ENCODE results near the gene BEND3. TPM values are rescaled to one million over a fixed set of nuclear protein-coding genes. Genes with fewer than 3 reads are reported as not detected.
"Not testable (repeated sequence)": the region's sequence is repeated elsewhere in the genome, so short reads cannot be mapped to it uniquely, and the experiment has no call there.

BEND3 gene
- total RNA-seq, 2 experiments from 2014 or later = 5.8 to 6.3 TPM

DNA sequence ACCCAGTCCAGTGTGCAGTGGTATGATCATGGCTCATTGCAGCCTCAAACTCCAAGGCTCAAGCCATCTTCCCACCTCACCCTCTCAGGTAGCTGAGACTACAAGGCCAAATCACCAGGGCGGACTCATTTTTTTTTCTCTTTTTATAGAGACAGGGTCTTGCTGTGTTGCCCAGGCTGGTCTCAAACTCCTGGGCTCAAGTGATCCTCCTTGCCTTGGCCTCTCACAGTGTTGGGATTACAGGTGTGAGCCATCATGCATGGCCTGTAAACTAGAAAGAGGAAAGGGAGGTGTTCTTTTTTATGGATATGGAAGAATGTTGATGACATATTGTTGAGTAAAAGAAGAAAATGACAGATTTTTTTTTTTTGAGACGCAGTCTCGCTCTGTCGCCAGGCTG is 5.1 kb upstream of the BEND3 start:
- intact Hi-C loops (cut with micrococcal nuclease) = no loop called here
- Mint-ChIP-seq H3K27me3 (peaks cover 7% of the 10 kb centered on the region), H3K27ac (no peak overlapping the region), H3K4me1 (ENCODE audit: low read depth) (peaks cover 13% of the 10 kb centered on the region), H3K36me3 (ENCODE audit: low read depth) (no peaks in the 10 kb centered on the region), H3K9me3 (no peaks in the 10 kb centered on the region), H3K4me3 (no peak overlapping the region)
- no peak for ATAC-seq
- no peak for DNase-seq
- ChIA-PET POLR2A (no interaction called here), CTCF (no interaction called here)
- TF ChIP-seq, protein P1, sequence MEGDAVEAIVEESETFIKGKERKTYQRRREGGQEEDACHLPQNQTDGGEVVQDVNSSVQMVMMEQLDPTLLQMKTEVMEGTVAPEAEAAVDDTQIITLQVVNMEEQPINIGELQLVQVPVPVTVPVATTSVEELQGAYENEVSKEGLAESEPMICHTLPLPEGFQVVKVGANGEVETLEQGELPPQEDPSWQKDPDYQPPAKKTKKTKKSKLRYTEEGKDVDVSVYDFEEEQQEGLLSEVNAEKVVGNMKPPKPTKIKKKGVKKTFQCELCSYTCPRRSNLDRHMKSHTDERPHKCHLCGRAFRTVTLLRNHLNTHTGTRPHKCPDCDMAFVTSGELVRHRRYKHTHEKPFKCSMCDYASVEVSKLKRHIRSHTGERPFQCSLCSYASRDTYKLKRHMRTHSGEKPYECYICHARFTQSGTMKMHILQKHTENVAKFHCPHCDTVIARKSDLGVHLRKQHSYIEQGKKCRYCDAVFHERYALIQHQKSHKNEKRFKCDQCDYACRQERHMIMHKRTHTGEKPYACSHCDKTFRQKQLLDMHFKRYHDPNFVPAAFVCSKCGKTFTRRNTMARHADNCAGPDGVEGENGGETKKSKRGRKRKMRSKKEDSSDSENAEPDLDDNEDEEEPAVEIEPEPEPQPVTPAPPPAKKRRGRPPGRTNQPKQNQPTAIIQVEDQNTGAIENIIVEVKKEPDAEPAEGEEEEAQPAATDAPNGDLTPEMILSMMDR (IDR thresholded peaks at IDR 0.05) = no peak

DNA sequence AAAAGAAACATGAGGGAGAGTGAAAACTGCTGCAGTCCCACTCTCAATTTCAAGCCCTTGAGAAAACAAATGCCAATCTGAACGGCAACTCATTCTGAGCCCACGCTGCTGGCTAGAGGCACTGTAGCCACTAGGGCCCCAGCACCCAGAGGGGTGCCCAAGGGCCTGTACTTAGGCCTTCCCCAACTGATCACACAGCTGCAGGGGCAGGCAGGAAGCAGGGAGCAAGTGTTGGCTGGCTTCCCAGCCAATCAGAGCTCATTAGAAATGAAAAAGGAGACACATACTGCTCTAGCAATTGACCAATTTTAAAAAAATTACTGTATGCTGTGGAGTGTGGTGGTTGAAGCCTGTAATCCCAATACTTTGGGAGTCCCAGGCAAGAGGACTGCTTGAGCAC is 3.7 kb upstream of the BEND3 start:
- TF ChIP-seq, protein P1 (IDR thresholded peaks at IDR 0.05) = no peak
- POLR2A ChIA-PET = no interaction called here
- no peak for DNase-seq
- peaks cover 13% of the 10 kb centered on the region for H3K4me1 Mint-ChIP-seq (ENCODE audit: low read depth)
- peaks cover 7% of the 10 kb centered on the region for H3K27me3 Mint-ChIP-seq
- intact Hi-C loops (cut with micrococcal nuclease) = no loop called here
- CTCF ChIA-PET = interaction anchor here (1.2 kb wide), 1 partner anchor 91 kb away, joined by 3 read pairs; the partner anchor contains the start of gene MTRES1
- H3K4me3 Mint-ChIP-seq = no peak overlapping the region
- no peaks in the 10 kb centered on the region for H3K36me3 Mint-ChIP-seq (ENCODE audit: low read depth)
- no peak overlapping the region for H3K27ac Mint-ChIP-seq
- no peak for ATAC-seq
- H3K9me3 Mint-ChIP-seq = no peaks in the 10 kb centered on the region

DNA sequence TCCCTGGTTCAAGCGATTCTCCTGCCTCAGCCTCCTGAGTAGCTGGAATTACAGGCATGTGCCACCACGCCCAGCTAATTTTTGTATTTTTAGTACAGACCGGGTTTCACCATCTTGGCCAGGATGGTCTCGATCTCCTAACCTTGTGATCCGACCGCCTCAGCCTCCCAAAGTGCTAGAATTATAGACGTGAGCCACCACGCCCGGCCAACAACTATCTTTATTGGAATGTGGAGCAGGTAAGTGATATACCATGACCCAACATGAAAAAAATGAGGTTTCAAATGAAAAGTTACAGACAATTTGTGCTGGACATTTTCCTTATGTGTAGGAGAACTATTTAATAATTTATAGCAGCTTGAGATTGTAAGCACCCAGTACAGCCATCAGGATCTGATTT is 3.2 kb upstream of the BEND3 start:
- peaks cover 13% of the 10 kb centered on the region for H3K4me1 Mint-ChIP-seq (ENCODE audit: low read depth)
- H3K27me3 Mint-ChIP-seq; H3K9me3 Mint-ChIP-seq; DNase-seq; ATAC-seq; intact Hi-C loops (cut with micrococcal nuclease); H3K36me3 Mint-ChIP-seq (ENCODE audit: low read depth); POLR2A ChIA-PET; H3K27ac Mint-ChIP-seq; H3K4me3 Mint-ChIP-seq: not testable (repeated sequence)
- CTCF ChIA-PET = interaction anchor here (1.2 kb wide), 1 partner anchor 90 kb away, joined by 3 read pairs; the partner anchor contains the start of gene MTRES1

DNA sequence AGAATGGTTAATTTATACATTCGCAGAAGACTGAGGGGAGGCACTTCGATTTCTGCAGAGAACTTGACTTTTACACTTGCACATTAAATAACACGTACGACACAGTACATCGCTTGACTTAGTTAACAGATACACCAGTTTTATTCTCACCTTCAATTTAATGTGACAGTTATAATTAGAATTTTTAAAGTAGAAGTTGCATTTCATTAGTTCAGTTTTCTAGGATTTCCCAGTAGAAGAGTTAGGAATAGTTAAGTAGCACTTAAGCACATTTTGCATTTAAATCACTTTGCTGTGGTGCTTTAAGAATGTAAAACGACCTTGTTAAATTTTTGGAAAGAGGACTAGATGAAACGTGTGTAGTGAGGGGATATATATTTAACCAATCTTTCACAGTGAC is 1.6 kb upstream of the BEND3 start:
- Mint-ChIP-seq H3K4me3 (peak overlapping the region; percentile 72), H3K4me1 (ENCODE audit: low read depth) (peaks cover 16% of the 10 kb centered on the region), H3K27ac (no peak overlapping the region), H3K9me3 (no peaks in the 10 kb centered on the region), H3K27me3 (peaks cover 7% of the 10 kb centered on the region), H3K36me3 (ENCODE audit: low read depth) (no peaks in the 10 kb centered on the region)
- no peak for DNase-seq
- POLR2A ChIA-PET = no interaction called here
- TF ChIP-seq, protein P1 (IDR thresholded peaks at IDR 0.05) = no peak
- no peak for ATAC-seq
- CTCF ChIA-PET = interaction anchor here (1.0 kb wide), 1 partner anchor 557 kb away, joined by 3 read pairs; no protein-coding TSS in a partner anchor
- intact Hi-C loops (cut with micrococcal nuclease) = no loop called here

- TF ChIP-seq, protein P1 (IDR thresholded peaks at IDR 0.05) = no peak
- ATAC-seq = peak; percentile 43
- Mint-ChIP-seq H3K36me3 (ENCODE audit: low read depth) (no peaks in the 10 kb centered on the region), H3K4me3 (peak overlapping the region; percentile 72), H3K27ac (peak overlapping the region; percentile 69), H3K27me3 (peaks cover 7% of the 10 kb centered on the region), H3K4me1 (ENCODE audit: low read depth) (peaks cover 16% of the 10 kb centered on the region), H3K9me3 (no peaks in the 10 kb centered on the region)
- DNase-seq = peak; percentile 62
- intact Hi-C loops (cut with micrococcal nuclease) = no loop called here
- POLR2A ChIA-PET = interaction anchor here (0.9 to 1.5 kb wide), 3 partner anchors 52 to 376 kb away, joined by 3 to 7 read pairs (median 5); partner anchors contain the start of gene MTRES1
- CTCF ChIA-PET = interaction anchor here (0.7 to 1.2 kb wide), 5 partner anchors 89 to 558 kb away, joined by 3 to 7 read pairs (median 3); partner anchors contain the start of gene MTRES1
These were observed 1.1 kb upstream of the BEND3 start for GRCh38 chr6:107116328-107116892.

Data from activated CD8-positive, alpha-beta T cell treated with anti-CD3 and anti-CD28 coated beads for 36 hours (primary cell).